Natural killer cell treated with Interleukin-12 subunit alpha and Interleukin-12 subunit beta and Interleukin-15 and Interleukin-18, amount 100 ng/mL, for 72 hours (primary cell): ENCODE results near the gene BMF. TPM values are rescaled to one million over a fixed set of nuclear protein-coding genes. Genes with fewer than 3 reads are reported as not detected.
"Not testable (repeated sequence)": the region's sequence is repeated elsewhere in the genome, so short reads cannot be mapped to it uniquely, and the experiment has no call there.

Source experiments
- ATAC-seq, 2 donors: fragments of 150-1000 bp; cut with Tn5 transposase in 1 of 2; sonication (Bioruptor Pico), chemical (Tn5 transposase) in 1 of 2; 2 replicates each; pipeline ENCODE4 v1.10.0; 2021
- DNase-seq: peaks from one replicate; pipeline ENCODE4 v3.0.0; 2022; ENCODE audit warnings: low spot score
- H3K27ac Mint-ChIP-seq, 2 donors: 1 replicate in 1 of 2; 2 replicates in 1 of 2; pipeline ENCODE4 v1.8.0; 2022; ENCODE audit warnings: mixed read lengths in 2 of 2, mild to moderate bottlenecking in 1 of 2, moderate library complexity in 1 of 2
- H3K27me3 Mint-ChIP-seq, 2 donors: 1 replicate in 1 of 2; 2 replicates in 1 of 2; pipeline ENCODE4 v1.8.0; 2022; ENCODE audit warnings: mixed read lengths in 2 of 2
- H3K36me3 Mint-ChIP-seq: one replicate; pipeline ENCODE4 v1.8.0; 2022; ENCODE audit warnings: mixed read lengths
- H3K4me1 Mint-ChIP-seq, 2 donors: 1 replicate in 1 of 2; 2 replicates in 1 of 2; pipeline ENCODE4 v1.8.0; 2022; ENCODE audit warnings: low read depth in 2 of 2, mixed read lengths in 2 of 2, mild to moderate bottlenecking in 1 of 2
- H3K4me3 Mint-ChIP-seq: one replicate; pipeline ENCODE4 v1.8.0; 2022; ENCODE audit warnings: mixed read lengths
- H3K9me3 Mint-ChIP-seq: 2 replicates; pipeline ENCODE4 v1.8.0; 2022; ENCODE audit warnings: mixed read lengths
- total RNA-seq, 2 donors: library from RNA; stranded (reverse); gene quantifications; one replicate each; pipeline ENCODE4 v1.2.3, GENCODE V29; 2022

BMF gene
- total RNA-seq, 2 donors from 2014 or later, result 1.8 to 4.6 TPM

- H3K27me3 Mint-ChIP-seq, result peaks cover under 1 to 2% of the 10 kb centered on the region in 2 donors
- H3K9me3 Mint-ChIP-seq, result no peaks in the 10 kb centered on the region
- H3K4me3 Mint-ChIP-seq, result no peak overlapping the region
- H3K27ac Mint-ChIP-seq, result no peak overlapping the region
- DNase-seq (no peak), ATAC-seq (peak in 1 of 2 donors; percentile 45)
- H3K4me1 Mint-ChIP-seq, result no peaks in the 10 kb centered on the region
- H3K36me3 Mint-ChIP-seq, result no peaks in the 10 kb centered on the region
Observed at GRCh38 chr15:40136470-40137302, 28.0 kb upstream of the BMF start.

GRCh38 chr15:40135846-40136450 is 27.3 kb upstream of the BMF start:
- H3K36me3 Mint-ChIP-seq, H3K9me3 Mint-ChIP-seq, H3K27ac Mint-ChIP-seq, H3K4me3 Mint-ChIP-seq, DNase-seq, H3K4me1 Mint-ChIP-seq, H3K27me3 Mint-ChIP-seq, ATAC-seq: not testable (repeated sequence)

GRCh38 chr15:40134885-40135284 is 26.2 kb upstream of the BMF start:
- Mint-ChIP-seq H3K27me3 (no peaks in the 10 kb centered on the region), H3K27ac (no peak overlapping the region), H3K4me1 (no peaks in the 10 kb centered on the region), H3K9me3 (no peaks in the 10 kb centered on the region), H3K4me3 (no peak overlapping the region), H3K36me3 (no peaks in the 10 kb centered on the region)
- no peak for ATAC-seq
- no peak for DNase-seq

- Mint-ChIP-seq H3K27ac (no peak overlapping the region), H3K4me3 (no peak overlapping the region), H3K4me1 (no peaks in the 10 kb centered on the region), H3K9me3 (no peaks in the 10 kb centered on the region), H3K36me3 (no peaks in the 10 kb centered on the region), H3K27me3 (peaks cover 0 to 6% of the 10 kb centered on the region in 2 donors)
- ATAC-seq (no peak), DNase-seq (no peak)
Observed at GRCh38 chr15:40133544-40133943, 24.9 kb upstream of the BMF start.

GRCh38 chr15:40130799-40131502 is 22.3 kb upstream of the BMF start:
- ATAC-seq (no peak), DNase-seq (no peak)
- H3K27ac Mint-ChIP-seq, result no peak overlapping the region
- H3K4me3 Mint-ChIP-seq, result no peak overlapping the region
- no peaks in the 10 kb centered on the region for H3K9me3 Mint-ChIP-seq
- no peaks in the 10 kb centered on the region for H3K36me3 Mint-ChIP-seq
- no peaks in the 10 kb centered on the region for H3K4me1 Mint-ChIP-seq
- H3K27me3 Mint-ChIP-seq, result peaks cover 0 to 6% of the 10 kb centered on the region in 2 donors

GRCh38 chr15:40130118-40130517 is 21.4 kb upstream of the BMF start:
- ATAC-seq (no peak), DNase-seq (no peak)
- peaks cover 0 to 6% of the 10 kb centered on the region in 2 donors for H3K27me3 Mint-ChIP-seq
- no peaks in the 10 kb centered on the region for H3K9me3 Mint-ChIP-seq
- H3K27ac Mint-ChIP-seq, result no peak overlapping the region
- no peak overlapping the region for H3K4me3 Mint-ChIP-seq
- no peaks in the 10 kb centered on the region for H3K4me1 Mint-ChIP-seq
- no peaks in the 10 kb centered on the region for H3K36me3 Mint-ChIP-seq

- no peak for DNase-seq
- H3K4me3 Mint-ChIP-seq, result no peak overlapping the region
- no peaks in the 10 kb centered on the region for H3K9me3 Mint-ChIP-seq
- no peaks in the 10 kb centered on the region for H3K4me1 Mint-ChIP-seq
- no peaks in the 10 kb centered on the region for H3K36me3 Mint-ChIP-seq
- ATAC-seq, result peak; percentile 35 to 55
- peak overlapping the region in 1 of 2 donors; percentile 40 for H3K27ac Mint-ChIP-seq
- H3K27me3 Mint-ChIP-seq, result peaks cover 0 to 6% of the 10 kb centered on the region in 2 donors
Observed at GRCh38 chr15:40128766-40129660, 20.3 kb upstream of the BMF start.

GRCh38 chr15:40125950-40126349 is 17.3 kb upstream of the BMF start:
- Mint-ChIP-seq H3K4me1 (no peaks in the 10 kb centered on the region), H3K27me3 (peaks cover 0 to 6% of the 10 kb centered on the region in 2 donors), H3K4me3 (no peak overlapping the region), H3K9me3 (no peaks in the 10 kb centered on the region), H3K27ac (no peak overlapping the region), H3K36me3 (no peaks in the 10 kb centered on the region)
- no peak for DNase-seq
- ATAC-seq, result no peak

- H3K4me1 Mint-ChIP-seq, H3K27me3 Mint-ChIP-seq, DNase-seq, H3K9me3 Mint-ChIP-seq, H3K27ac Mint-ChIP-seq, H3K36me3 Mint-ChIP-seq, H3K4me3 Mint-ChIP-seq: not testable (repeated sequence)
- ATAC-seq, result peak in 1 of 2 donors; percentile 1
Observed at GRCh38 chr15:40124807-40125285, 16.2 kb upstream of the BMF start.

- H3K27ac Mint-ChIP-seq, H3K27me3 Mint-ChIP-seq, H3K9me3 Mint-ChIP-seq, DNase-seq, H3K4me3 Mint-ChIP-seq, H3K36me3 Mint-ChIP-seq, H3K4me1 Mint-ChIP-seq: not testable (repeated sequence)
- peak in 1 of 2 donors; percentile 1 for ATAC-seq
Observed at GRCh38 chr15:40124333-40124732, 15.7 kb upstream of the BMF start.

- H3K4me3 Mint-ChIP-seq, H3K9me3 Mint-ChIP-seq, DNase-seq, H3K36me3 Mint-ChIP-seq, H3K4me1 Mint-ChIP-seq, H3K27me3 Mint-ChIP-seq: not testable (repeated sequence)
- peak; percentile 54 to 61 for ATAC-seq
- H3K27ac Mint-ChIP-seq, result peak overlapping the region in 1 of 2 donors; percentile 45
Observed at GRCh38 chr15:40123863-40124262, 15.2 kb upstream of the BMF start.

GRCh38 chr15:40122989-40123388 is 14.3 kb upstream of the BMF start:
- ATAC-seq, H3K36me3 Mint-ChIP-seq, H3K4me3 Mint-ChIP-seq, H3K9me3 Mint-ChIP-seq, DNase-seq, H3K4me1 Mint-ChIP-seq, H3K27ac Mint-ChIP-seq, H3K27me3 Mint-ChIP-seq: not testable (repeated sequence)

- no peaks in the 10 kb centered on the region for H3K4me1 Mint-ChIP-seq
- no peak overlapping the region for H3K27ac Mint-ChIP-seq
- no peak overlapping the region for H3K4me3 Mint-ChIP-seq
- H3K9me3 Mint-ChIP-seq, result no peaks in the 10 kb centered on the region
- DNase-seq (no peak), ATAC-seq (no peak)
- H3K27me3 Mint-ChIP-seq, result no peaks in the 10 kb centered on the region
- H3K36me3 Mint-ChIP-seq, result no peaks in the 10 kb centered on the region
Observed at GRCh38 chr15:40121911-40122638, 13.4 kb upstream of the BMF start.
